Measurements from ENCODE around the gene EIF4E. TPM values are rescaled to one million over a fixed set of nuclear protein-coding genes. Genes with fewer than 3 reads are reported as not detected.
A peak's percentile ranks its signal among the peaks of the same experiment; 100 is the strongest.

EIF4E gene
- total and polyA plus RNA-seq, 8 donors, result 78.8 to 114 (median 103) TPM

GRCh38 chr4:98909646-98910401 lies 19.1 kb downstream of the EIF4E start:
- no peak overlapping the region for H3K27ac ChIP-seq
- no peaks in the 10 kb centered on the region for H3K9me3 ChIP-seq
- H3K27me3 ChIP-seq, result no peaks in the 10 kb centered on the region
- TF ChIP-seq CTCF (IDR thresholded peaks at IDR 0.05), result no peak
- ATAC-seq (no peak), DNase-seq (no peak)
- no peak overlapping the region for H3K4me3 ChIP-seq
- H3K36me3 ChIP-seq, result no peaks in the 10 kb centered on the region
- intact Hi-C loops (cut with DNase I), result no loop called here
- peaks cover 3 to 25% of the 10 kb centered on the region in 2 donors for H3K4me1 ChIP-seq

- Histone ChIP-seq H3K36me3 (no peaks in the 10 kb centered on the region), H3K27me3 (no peaks in the 10 kb centered on the region), H3K27ac (no peak overlapping the region), H3K9me3 (no peaks in the 10 kb centered on the region), H3K4me1 (peaks cover 3 to 26% of the 10 kb centered on the region in 2 donors), H3K4me3 (no peak overlapping the region)
- ATAC-seq, result peak; percentile 52
- intact Hi-C loops (cut with DNase I), result no loop called here
- DNase-seq, result no peak
- no peak for TF ChIP-seq CTCF (IDR thresholded peaks at IDR 0.05)
Observed at GRCh38 chr4:98908703-98909262, 20.1 kb downstream of the EIF4E start.

- Histone ChIP-seq H3K36me3 (no peaks in the 10 kb centered on the region), H3K4me1 (peaks cover 3 to 32% of the 10 kb centered on the region in 2 donors), H3K9me3 (no peaks in the 10 kb centered on the region), H3K4me3 (no peak overlapping the region), H3K27me3 (no peaks in the 10 kb centered on the region), H3K27ac (no peak overlapping the region)
- intact Hi-C loops (cut with DNase I), result no loop called here
- DNase-seq, result no peak
- ATAC-seq, result no peak
- no peak for TF ChIP-seq CTCF (IDR thresholded peaks at IDR 0.05)
Observed at GRCh38 chr4:98908182-98908581, 20.8 kb downstream of the EIF4E start.

GRCh38 chr4:98905839-98906238 lies 23.1 kb downstream of the EIF4E start:
- peaks cover 3 to 29% of the 10 kb centered on the region in 2 donors for H3K4me1 ChIP-seq
- no peak for ATAC-seq

More at GRCh38 chr4:98905839-98906238, 23.1 kb downstream of the EIF4E start:
- intact Hi-C loops (cut with DNase I), result no loop called here
- Histone ChIP-seq H3K27ac (no peak overlapping the region), H3K9me3 (no peaks in the 10 kb centered on the region), H3K36me3 (peaks cover 0 to 11% of the 10 kb centered on the region in 2 donors), H3K27me3 (no peaks in the 10 kb centered on the region), H3K4me3 (no peak overlapping the region)
- TF ChIP-seq CTCF (IDR thresholded peaks at IDR 0.05), result no peak
- DNase-seq, result no peak

All from left lung (tissue), 10 donors.